Endothelial cell of umbilical vein (primary cell): ENCODE results near the gene MSL2.

Source experiments
- FOS ChIP-seq: IDR thresholded peaks from 2 replicates; pipeline ENCODE4 v1.6.1; 2011; ENCODE audit warnings: mild to moderate bottlenecking, low read length, moderate library complexity, borderline replicate concordance; ENCODE audit not compliant: insufficient read depth
- POLR2A ChIP-seq: IDR thresholded peaks from 2 replicates; pipeline ENCODE4 v1.6.1; 2012; ENCODE audit warnings: low read depth, mild to moderate bottlenecking, control low read depth, low read length
- POLR2AphosphoS5 ChIP-seq: IDR thresholded peaks from 2 replicates; pipeline ENCODE4 v1.6.1; 2012; ENCODE audit warnings: low read depth, mild to moderate bottlenecking, control low read depth, low read length, moderate library complexity; ENCODE audit not compliant: insufficient read depth
- TF ChIP-seq, protein P1 (sequence below), 2 donors: IDR thresholded peaks; 1 replicate in 1 of 2; 2 replicates in 1 of 2; pipeline ENCODE4 v1.5.1; 2011; ENCODE audit warnings: low read length in 2 of 2, mild to moderate bottlenecking in 2 of 2, moderate library complexity in 2 of 2, control low read depth in 1 of 2, inconsistent platforms in 1 of 2, low read depth in 1 of 2; ENCODE audit not compliant: insufficient read depth in 1 of 2; ENCODE audit errors: extremely low read depth in 1 of 2

DNA sequence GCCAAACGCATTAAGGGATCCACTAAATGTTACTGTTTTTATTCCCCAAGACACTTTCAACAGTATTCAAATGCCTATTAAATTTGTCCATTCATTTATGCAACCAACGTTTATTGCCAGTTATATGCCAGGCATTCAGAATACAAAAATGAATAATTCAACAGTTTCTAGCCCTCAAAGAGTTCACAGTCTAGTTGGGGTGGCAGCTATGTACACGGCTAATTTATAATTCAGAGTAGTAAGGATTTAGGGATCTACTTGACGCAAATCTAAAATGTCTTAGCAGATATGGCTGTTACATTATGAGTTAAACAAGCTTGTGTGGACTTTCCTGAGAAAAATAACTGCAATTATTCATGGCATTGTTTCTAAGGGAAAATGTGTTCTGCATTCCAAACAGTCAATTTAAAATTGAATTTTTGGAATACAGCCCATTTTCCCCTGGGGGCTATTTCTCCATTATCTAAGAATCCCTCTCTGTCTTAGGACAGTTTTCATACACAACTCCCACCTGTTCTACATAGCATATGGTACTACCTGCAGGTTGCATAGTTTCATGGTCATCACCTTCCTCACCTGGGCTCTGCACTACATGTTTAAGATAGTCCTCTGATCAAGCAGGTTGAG, 11.5 kb upstream of the MSL2 start:
- TF ChIP-seq, protein P1, sequence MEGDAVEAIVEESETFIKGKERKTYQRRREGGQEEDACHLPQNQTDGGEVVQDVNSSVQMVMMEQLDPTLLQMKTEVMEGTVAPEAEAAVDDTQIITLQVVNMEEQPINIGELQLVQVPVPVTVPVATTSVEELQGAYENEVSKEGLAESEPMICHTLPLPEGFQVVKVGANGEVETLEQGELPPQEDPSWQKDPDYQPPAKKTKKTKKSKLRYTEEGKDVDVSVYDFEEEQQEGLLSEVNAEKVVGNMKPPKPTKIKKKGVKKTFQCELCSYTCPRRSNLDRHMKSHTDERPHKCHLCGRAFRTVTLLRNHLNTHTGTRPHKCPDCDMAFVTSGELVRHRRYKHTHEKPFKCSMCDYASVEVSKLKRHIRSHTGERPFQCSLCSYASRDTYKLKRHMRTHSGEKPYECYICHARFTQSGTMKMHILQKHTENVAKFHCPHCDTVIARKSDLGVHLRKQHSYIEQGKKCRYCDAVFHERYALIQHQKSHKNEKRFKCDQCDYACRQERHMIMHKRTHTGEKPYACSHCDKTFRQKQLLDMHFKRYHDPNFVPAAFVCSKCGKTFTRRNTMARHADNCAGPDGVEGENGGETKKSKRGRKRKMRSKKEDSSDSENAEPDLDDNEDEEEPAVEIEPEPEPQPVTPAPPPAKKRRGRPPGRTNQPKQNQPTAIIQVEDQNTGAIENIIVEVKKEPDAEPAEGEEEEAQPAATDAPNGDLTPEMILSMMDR (IDR thresholded peaks at IDR 0.05; ENCODE audit: extremely low read depth in 1 of 2, insufficient read depth in 1 of 2, low read depth in 1 of 2, low read length in 2 of 2) = no peak
- no peak for TF ChIP-seq POLR2A
- TF ChIP-seq POLR2AphosphoS5 = no peak
- no peak for TF ChIP-seq FOS
